Activated naive CD4-positive, alpha-beta T cell treated with anti-CD3 and anti-CD28 coated beads for 36 hours (primary cell): Measurements from ENCODE around the gene VPS41. TPM values are rescaled to one million over a fixed set of nuclear protein-coding genes. Genes with fewer than 3 reads are reported as not detected.

Experiments
- total RNA-seq, 2 experiments: library from RNA; stranded (reverse); gene quantifications; one replicate each; pipeline ENCODE4 v1.2.3, GENCODE V29; 2021

Gene VPS41
- total RNA-seq, 2 experiments from 2014 or later, result 51.1 to 57.8 TPM

Other genes with a start within 250 kb of the VPS41 start
- not detected for gene POU6F2, start 68.7 kb upstream of the VPS41 start, total RNA-seq